Chondrocyte (in vitro differentiated cells): Measurements from ENCODE around the gene RASA2. TPM values are rescaled to one million over a fixed set of nuclear protein-coding genes. Genes with fewer than 3 reads are reported as not detected.
"Not testable (repeated sequence)": the region's sequence is repeated elsewhere in the genome, so short reads cannot be mapped to it uniquely, and the experiment has no call there.

ENCODE experiments used
- DNase-seq: peaks from one replicate; pipeline ENCODE4 v3.0.0; 2021; ENCODE audit warnings: mixed read lengths, low spot score
- H3K27ac Mint-ChIP-seq: one replicate; pipeline ENCODE4 v1.8.0; 2021; ENCODE audit warnings: mild to moderate bottlenecking, moderate library complexity, mixed read lengths; ENCODE audit not compliant: unreplicated experiment
- H3K27me3 Mint-ChIP-seq: 2 replicates; pipeline ENCODE4 v1.8.0; 2021; ENCODE audit warnings: low read depth, mixed read lengths
- H3K36me3 Mint-ChIP-seq: 2 replicates; pipeline ENCODE4 v1.8.0; 2021; ENCODE audit warnings: low read depth, mixed read lengths
- H3K4me1 Mint-ChIP-seq: 2 replicates; pipeline ENCODE4 v1.8.0; 2021; ENCODE audit warnings: low read depth, mild to moderate bottlenecking, mixed read lengths
- H3K4me3 Mint-ChIP-seq: one replicate; pipeline ENCODE4 v1.8.0; 2021; ENCODE audit warnings: mild to moderate bottlenecking, moderate library complexity, mixed read lengths; ENCODE audit not compliant: unreplicated experiment
- H3K9me3 Mint-ChIP-seq: 2 replicates; pipeline ENCODE4 v1.8.0; 2021; ENCODE audit warnings: low read depth, mixed read lengths
- total RNA-seq: library from RNA; stranded (reverse); gene quantifications from 3 replicates; pipeline ENCODE4 v1.2.1, GENCODE V29; 2021
- TF ChIP-seq, protein P1 (sequence below): fragments of 200-600 bp; sonication (generic); IDR thresholded peaks from 2 replicates; pipeline ENCODE4 v1.5.0; 2021; ENCODE audit warnings: antibody characterized with exemption, mild to moderate bottlenecking, moderate library complexity

Gene RASA2
- total RNA-seq, 1 donor from 2014 or later, result 8.5 TPM

DNA sequence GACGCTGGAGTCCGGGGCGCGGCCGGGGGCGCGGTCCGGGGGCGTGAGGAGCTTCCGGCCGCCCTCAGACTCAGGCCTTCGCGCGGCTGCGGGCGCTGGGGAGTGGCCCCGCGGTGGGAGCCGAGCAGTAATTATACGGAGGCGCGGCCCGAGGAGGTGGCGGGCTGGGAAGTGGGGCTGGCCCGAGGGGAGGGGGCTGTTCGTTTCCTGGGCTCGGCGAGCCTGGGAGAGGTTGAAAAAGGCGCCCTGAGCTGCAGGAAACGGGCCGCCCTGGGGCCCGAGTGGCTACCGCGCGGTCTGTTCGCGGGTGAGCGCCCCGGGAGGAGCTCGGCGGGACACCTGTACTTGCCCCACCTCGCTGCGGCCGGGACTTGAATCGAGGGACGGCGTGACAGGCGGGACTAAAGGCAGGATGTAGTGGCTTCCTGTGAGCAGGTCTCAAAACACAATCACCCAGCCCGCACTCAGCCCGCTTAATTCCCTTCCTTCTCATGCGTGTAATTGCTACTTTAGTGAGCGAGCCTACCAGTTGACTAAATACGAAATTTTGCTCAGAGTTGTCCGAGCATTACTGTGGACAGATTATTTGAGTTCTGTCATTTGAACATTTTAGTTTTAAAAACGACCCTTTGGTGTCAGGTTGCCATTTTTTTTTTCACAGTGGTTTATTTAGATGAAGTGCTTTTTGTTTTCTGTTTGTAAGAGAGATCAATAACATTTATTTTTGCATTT lies 860 bp downstream of the RASA2 start:
- TF ChIP-seq, protein P1, sequence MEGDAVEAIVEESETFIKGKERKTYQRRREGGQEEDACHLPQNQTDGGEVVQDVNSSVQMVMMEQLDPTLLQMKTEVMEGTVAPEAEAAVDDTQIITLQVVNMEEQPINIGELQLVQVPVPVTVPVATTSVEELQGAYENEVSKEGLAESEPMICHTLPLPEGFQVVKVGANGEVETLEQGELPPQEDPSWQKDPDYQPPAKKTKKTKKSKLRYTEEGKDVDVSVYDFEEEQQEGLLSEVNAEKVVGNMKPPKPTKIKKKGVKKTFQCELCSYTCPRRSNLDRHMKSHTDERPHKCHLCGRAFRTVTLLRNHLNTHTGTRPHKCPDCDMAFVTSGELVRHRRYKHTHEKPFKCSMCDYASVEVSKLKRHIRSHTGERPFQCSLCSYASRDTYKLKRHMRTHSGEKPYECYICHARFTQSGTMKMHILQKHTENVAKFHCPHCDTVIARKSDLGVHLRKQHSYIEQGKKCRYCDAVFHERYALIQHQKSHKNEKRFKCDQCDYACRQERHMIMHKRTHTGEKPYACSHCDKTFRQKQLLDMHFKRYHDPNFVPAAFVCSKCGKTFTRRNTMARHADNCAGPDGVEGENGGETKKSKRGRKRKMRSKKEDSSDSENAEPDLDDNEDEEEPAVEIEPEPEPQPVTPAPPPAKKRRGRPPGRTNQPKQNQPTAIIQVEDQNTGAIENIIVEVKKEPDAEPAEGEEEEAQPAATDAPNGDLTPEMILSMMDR, result peak; percentile 21
- H3K9me3 Mint-ChIP-seq, result no peaks in the 10 kb centered on the region
- H3K27ac Mint-ChIP-seq, result peak overlapping the region; percentile 71
- DNase-seq, result no peak
- H3K4me1 Mint-ChIP-seq, result peaks cover 16% of the 10 kb centered on the region
- peaks cover 2% of the 10 kb centered on the region for H3K36me3 Mint-ChIP-seq
- no peaks in the 10 kb centered on the region for H3K27me3 Mint-ChIP-seq
- H3K4me3 Mint-ChIP-seq, result peak overlapping the region; percentile 78

DNA sequence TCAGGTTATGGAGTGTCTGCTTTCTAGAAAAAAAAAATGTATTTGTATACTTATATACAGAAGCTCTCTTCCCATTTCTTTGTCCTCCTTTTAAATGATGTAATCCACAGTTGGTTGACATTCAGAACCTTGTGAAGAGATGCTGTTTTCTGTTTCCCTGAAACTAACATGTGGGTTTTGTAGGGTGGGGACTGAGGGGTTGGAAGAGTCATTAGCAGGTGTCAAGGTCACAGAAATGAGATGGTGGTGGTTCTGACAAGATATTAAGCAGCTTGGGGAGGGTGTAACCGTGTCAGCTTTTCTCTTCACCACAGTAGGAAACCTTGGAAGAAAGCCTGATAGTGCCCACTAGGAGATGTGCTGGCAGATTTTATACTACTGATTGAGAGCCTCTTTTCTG lies 2.4 kb downstream of the RASA2 start:
- Mint-ChIP-seq H3K4me1 (peaks cover 16% of the 10 kb centered on the region), H3K27me3 (no peaks in the 10 kb centered on the region), H3K27ac (peak overlapping the region; percentile 18), H3K4me3 (no peak overlapping the region), H3K36me3 (peaks cover 2% of the 10 kb centered on the region), H3K9me3 (no peaks in the 10 kb centered on the region)
- no peak for DNase-seq
- TF ChIP-seq, protein P1, result no peak

DNA sequence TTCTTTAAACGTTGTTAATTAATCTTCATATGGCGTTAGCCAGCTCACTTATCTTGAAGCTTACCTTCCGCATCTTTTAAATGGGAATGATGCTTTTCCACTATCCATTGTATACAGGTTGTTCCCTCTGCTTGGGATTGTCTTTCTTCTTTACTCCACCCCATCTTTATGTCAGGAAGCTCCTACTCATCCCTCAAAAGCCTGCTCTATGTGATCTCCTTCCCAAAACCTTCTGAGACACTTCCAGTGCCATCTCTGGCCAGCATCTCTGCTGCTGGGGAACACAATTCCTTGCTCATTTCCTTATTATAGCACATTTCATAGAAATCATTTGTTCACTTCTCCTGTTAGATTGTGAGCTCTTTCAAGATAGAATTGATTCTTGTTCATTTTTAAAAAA lies 4.3 kb downstream of the RASA2 start:
- no peak for DNase-seq
- H3K4me1 Mint-ChIP-seq, result peaks cover 15% of the 10 kb centered on the region
- no peaks in the 10 kb centered on the region for H3K9me3 Mint-ChIP-seq
- TF ChIP-seq, protein P1, result no peak
- H3K27ac Mint-ChIP-seq, result no peak overlapping the region
- H3K36me3 Mint-ChIP-seq, result peaks cover 2% of the 10 kb centered on the region
- H3K27me3 Mint-ChIP-seq, result no peaks in the 10 kb centered on the region
- H3K4me3 Mint-ChIP-seq, result no peak overlapping the region

DNA sequence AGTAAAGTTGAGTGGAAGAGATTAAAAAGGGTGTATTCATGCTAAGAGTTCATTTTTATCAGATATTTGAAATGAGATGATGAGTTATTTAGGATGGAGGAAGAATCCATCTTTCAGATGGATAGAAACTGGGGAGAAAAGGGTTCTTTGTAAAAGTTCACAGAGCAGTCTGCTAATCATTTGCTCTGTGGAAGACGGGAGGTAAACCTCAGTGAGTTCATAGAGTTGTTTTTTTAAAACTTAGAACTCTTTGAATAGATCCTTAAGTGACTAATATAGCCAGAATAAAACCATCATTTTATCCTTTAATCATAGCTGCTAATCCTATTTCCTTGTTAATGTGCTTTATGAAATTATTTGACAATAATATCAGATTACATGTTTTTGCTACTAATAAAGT lies 5.1 kb downstream of the RASA2 start:
- peaks cover 10% of the 10 kb centered on the region for H3K4me1 Mint-ChIP-seq
- no peaks in the 10 kb centered on the region for H3K9me3 Mint-ChIP-seq
- H3K4me3 Mint-ChIP-seq, result no peak overlapping the region
- no peaks in the 10 kb centered on the region for H3K27me3 Mint-ChIP-seq
- H3K36me3 Mint-ChIP-seq, result peaks cover 2% of the 10 kb centered on the region
- DNase-seq, result no peak
- no peak overlapping the region for H3K27ac Mint-ChIP-seq
- TF ChIP-seq, protein P1, result no peak

DNA sequence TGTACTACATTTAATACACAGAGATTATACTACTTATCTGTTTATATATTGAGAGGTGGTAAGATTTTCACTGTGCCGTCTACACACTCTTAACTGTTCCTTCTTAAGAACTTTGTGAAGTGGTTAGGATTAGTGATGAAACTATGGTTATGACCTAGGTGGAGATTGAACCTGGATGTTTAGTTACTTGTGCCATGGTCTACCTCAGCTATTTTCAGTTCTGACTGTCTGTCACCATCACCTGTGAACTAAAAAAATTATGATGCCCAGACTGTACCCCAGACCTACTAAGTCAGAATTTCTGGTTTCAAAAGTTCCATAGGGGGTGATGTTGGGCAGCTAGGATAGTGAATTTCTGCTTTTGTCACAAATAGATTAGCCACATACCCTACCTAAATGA lies 6.4 kb downstream of the RASA2 start:
- Mint-ChIP-seq H3K4me3 (no peak overlapping the region), H3K36me3 (peaks cover 2% of the 10 kb centered on the region), H3K27ac (no peak overlapping the region), H3K4me1 (peaks cover 9% of the 10 kb centered on the region), H3K27me3 (no peaks in the 10 kb centered on the region), H3K9me3 (no peaks in the 10 kb centered on the region)
- TF ChIP-seq, protein P1, result no peak
- DNase-seq, result no peak

DNA sequence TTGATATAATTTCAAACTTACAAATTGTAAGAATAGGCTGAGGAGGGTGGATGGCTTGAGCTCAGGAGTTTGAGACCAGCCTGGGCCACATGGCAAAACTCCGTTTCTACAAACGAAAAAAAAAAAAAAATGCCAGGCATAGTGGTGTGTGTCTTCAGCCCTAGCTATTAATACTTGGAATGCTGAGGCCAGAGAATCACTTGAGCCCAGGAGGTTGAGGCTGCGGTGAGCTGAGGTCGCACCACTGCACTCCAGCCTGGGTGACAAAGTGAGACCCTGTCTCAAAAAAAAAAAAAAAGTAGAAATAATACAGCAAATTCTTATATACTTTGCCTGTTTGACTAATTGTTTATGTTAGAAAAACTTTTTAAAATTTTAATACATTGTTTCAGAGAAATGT lies 10.8 kb downstream of the RASA2 start:
- H3K4me1 Mint-ChIP-seq, result peaks cover 15% of the 10 kb centered on the region
- H3K4me3 Mint-ChIP-seq, H3K9me3 Mint-ChIP-seq, H3K36me3 Mint-ChIP-seq, H3K27ac Mint-ChIP-seq, H3K27me3 Mint-ChIP-seq, DNase-seq: not testable (repeated sequence)
